ENCODE data around the gene TXLNB.

DNA sequence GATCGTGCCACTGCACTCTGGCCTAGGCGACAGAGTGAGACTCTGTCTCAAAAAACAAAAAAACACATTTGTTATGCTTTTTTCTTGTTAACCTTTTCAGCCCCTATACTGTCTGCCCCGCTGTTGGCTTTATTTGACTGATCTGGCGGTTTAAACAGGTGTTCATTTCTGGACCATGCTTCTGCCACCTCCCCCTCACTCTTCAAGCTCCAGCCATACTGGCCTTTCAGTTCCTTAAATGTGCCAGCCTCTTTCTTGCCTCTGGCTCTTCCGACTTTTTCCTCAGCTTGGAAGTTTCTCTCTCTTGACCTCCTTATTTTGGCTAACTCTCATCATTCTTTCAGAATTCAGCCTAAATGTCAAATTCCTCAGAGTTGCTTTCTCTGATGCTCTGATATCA lies 35.2 kb upstream of the TXLNB start:
- TF ChIP-seq, protein P1, sequence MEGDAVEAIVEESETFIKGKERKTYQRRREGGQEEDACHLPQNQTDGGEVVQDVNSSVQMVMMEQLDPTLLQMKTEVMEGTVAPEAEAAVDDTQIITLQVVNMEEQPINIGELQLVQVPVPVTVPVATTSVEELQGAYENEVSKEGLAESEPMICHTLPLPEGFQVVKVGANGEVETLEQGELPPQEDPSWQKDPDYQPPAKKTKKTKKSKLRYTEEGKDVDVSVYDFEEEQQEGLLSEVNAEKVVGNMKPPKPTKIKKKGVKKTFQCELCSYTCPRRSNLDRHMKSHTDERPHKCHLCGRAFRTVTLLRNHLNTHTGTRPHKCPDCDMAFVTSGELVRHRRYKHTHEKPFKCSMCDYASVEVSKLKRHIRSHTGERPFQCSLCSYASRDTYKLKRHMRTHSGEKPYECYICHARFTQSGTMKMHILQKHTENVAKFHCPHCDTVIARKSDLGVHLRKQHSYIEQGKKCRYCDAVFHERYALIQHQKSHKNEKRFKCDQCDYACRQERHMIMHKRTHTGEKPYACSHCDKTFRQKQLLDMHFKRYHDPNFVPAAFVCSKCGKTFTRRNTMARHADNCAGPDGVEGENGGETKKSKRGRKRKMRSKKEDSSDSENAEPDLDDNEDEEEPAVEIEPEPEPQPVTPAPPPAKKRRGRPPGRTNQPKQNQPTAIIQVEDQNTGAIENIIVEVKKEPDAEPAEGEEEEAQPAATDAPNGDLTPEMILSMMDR (IDR thresholded peaks at IDR 0.05 in 8 of 11, conservative IDR thresholded peaks at IDR 0.05 in 3 of 11) = no peak
- TF ChIP-seq POLR2A (IDR thresholded peaks at IDR 0.05) = no peak
- TF ChIP-seq POLR2AphosphoS5 (IDR thresholded peaks at IDR 0.05) = no peak

Measured in spleen (tissue), 7 donors.